ENCODE measurements around the gene LYAR. TPM values are rescaled to one million over a fixed set of nuclear protein-coding genes. Genes with fewer than 3 reads are reported as not detected.

The LYAR gene
- total and polyA plus RNA-seq, 2 of the 13 experiments (the other 11 are each of a cell fraction or from before 2014, with no cell fraction given), result 7.8 to 94.2 TPM

DNA sequence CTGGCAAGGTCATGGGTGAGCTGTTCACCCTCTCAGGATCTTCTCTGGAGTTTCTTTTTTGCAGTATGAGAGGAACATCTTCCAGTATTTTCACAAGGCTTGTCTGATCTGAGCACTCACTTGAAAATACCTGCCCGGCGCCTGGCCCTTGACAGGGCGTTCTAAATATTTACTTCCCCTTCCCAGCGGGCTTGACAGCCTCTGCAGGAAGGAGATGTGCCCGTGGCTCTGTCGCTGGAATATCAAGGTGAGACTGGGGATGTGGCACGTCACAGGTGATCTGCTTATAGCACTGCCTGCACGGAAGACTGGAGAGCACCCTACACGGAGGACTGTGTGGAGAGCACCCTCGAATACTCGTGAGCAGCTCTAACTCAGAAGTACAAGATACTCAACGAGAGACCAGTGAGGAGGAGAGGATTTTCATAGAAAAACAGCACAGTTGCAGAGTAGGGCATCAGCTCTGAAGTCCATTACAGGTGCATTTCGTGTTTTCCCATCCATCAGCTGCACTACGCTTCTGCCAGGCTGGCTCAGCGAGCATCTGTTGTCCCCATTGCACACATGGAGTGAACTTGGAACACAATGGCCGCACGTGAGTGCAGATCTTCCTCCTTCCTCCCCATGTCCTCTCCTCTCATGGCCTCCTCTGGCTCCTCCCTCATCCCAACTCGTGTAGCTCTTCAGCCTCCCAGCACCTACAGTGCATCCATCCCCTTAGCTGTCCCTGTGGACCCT, 32.2 kb upstream of the LYAR start:
- intact Hi-C loops (cut with micrococcal nuclease; ENCODE audit: unreplicated experiment), result no loop called here
- no peak for DNase-seq (ENCODE audit: low spot score)
- no peaks in the 10 kb centered on the region for H4K20me1 ChIP-seq (ENCODE audit: insufficient read depth, low read length)
- H3K4me1 ChIP-seq (ENCODE audit: insufficient read depth, low read length), result peaks cover 25% of the 10 kb centered on the region
- no peaks in the 10 kb centered on the region for H3K27me3 ChIP-seq (ENCODE audit: control insufficient read depth in 1 of 2, insufficient read depth in 2 of 2, low read length in 2 of 2)
- TF ChIP-seq, protein P1, sequence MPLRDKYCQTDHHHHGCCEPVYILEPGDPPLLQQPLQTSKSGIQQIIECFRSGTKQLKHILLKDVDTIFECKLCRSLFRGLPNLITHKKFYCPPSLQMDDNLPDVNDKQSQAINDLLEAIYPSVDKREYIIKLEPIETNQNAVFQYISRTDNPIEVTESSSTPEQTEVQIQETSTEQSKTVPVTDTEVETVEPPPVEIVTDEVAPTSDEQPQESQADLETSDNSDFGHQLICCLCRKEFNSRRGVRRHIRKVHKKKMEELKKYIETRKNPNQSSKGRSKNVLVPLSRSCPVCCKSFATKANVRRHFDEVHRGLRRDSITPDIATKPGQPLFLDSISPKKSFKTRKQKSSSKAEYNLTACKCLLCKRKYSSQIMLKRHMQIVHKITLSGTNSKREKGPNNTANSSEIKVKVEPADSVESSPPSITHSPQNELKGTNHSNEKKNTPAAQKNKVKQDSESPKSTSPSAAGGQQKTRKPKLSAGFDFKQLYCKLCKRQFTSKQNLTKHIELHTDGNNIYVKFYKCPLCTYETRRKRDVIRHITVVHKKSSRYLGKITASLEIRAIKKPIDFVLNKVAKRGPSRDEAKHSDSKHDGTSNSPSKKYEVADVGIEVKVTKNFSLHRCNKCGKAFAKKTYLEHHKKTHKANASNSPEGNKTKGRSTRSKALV (CRISPR knock-in tag; IDR thresholded peaks at IDR 0.05), result no peak
- TF ChIP-seq ZNF263 (CRISPR knock-in tag; IDR thresholded peaks at IDR 0.05), result 0 out of 2 replicates have a peak, but pooled peaks have one; percentile 14
- no peak for FAIRE-seq
- H3K79me2 ChIP-seq (ENCODE audit: insufficient read depth, low read length), result no peaks in the 10 kb centered on the region
- H3K9me3 ChIP-seq (ENCODE audit: low read length), result no peaks in the 10 kb centered on the region
- in situ Hi-C loops (cut with HindIII; ENCODE audit: extremely low pct_ligation_motif_present, low pct_unique_long_range_greater_than_20kb), result no loop called here
- H3K27ac ChIP-seq (ENCODE audit: extremely low read length, insufficient read depth, low read length), result no peak overlapping the region
- ATAC-seq, result no peak
- ChIA-PET POLR2A (no interaction called here), CTCF (ENCODE audit: low intra/inter-chr PET ratio, low total read pairs) (no interaction called here)
- WGBS (ENCODE audit: low lambda C conversion rate), result 91% methylated on average over 18 of the region's 18 CpGs
- H2AFZ ChIP-seq (ENCODE audit: low read length), result no peak overlapping the region
- peaks cover 11 to 21% of the 10 kb centered on the region in 2 experiments; a peak in 4 of 5 replicates for H3K36me3 ChIP-seq (replicated peaks in 1 of 2; ENCODE audit: control insufficient read depth in 1 of 2, insufficient read depth in 2 of 2, low read length in 2 of 2)
- H3K9ac ChIP-seq (ENCODE audit: insufficient read depth, low read depth, low read length), result no peak overlapping the region
- no TSS peak for BruUV-seq (replicated peaks)
- H3K4me3 ChIP-seq (replicated peaks in 1 of 3; ENCODE audit: insufficient read depth in 1 of 3, low read depth in 2 of 3, low read length in 3 of 3), result no peak overlapping the region
- no peak overlapping the region for H3K4me2 ChIP-seq (ENCODE audit: low read depth, low read length)

DNA sequence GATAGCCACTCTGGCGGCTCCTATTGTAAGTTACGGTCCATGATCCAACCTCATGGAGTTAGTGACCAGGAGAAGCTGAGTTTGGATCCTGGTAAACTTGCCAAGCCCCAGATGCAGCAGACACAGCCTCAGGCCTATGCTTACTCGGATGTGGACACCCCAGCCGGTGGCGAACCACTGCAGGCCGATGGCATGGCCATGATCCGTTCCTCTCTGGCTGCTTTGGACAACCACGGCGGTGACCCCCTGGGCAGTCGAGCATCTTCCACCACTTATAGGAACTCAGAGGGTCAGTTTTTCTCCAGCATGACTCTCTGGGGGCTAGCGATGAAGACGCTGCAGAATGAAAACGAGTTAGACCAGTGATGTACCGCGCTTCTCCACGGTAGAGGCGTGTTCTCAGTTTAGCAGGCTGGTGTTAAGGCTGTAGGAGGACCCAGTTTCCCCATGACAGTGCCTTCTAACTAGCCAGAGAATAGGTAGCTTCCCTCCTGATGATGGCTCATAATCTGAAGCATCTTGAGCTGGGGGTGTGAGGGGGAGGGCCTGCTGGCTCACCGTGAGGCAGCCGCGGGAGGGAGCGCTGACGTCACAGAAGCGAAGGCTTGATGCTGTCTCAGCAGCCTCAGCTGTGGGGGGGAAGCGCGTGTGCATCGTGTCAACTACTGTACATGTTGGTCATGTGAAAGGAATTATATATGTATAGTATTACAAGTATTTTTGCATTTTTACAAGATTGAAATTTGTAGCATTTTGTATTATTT, 31.2 kb upstream of the LYAR start:
- ChIA-PET CTCF (ENCODE audit: low intra/inter-chr PET ratio, low total read pairs) (no interaction called here), POLR2A (no interaction called here)
- Histone ChIP-seq H3K36me3 (replicated peaks in 1 of 2; ENCODE audit: control insufficient read depth in 1 of 2, insufficient read depth in 2 of 2, low read length in 2 of 2) (peaks cover 11 to 24% of the 10 kb centered on the region in 2 experiments; a peak in 4 of 5 replicates), H3K27me3 (ENCODE audit: control insufficient read depth in 1 of 2, insufficient read depth in 2 of 2, low read length in 2 of 2) (no peaks in the 10 kb centered on the region), H3K4me1 (ENCODE audit: insufficient read depth, low read length) (peaks cover 24% of the 10 kb centered on the region), H3K4me2 (ENCODE audit: low read depth, low read length) (no peak overlapping the region), H3K79me2 (ENCODE audit: insufficient read depth, low read length) (no peaks in the 10 kb centered on the region), H3K9ac (ENCODE audit: insufficient read depth, low read depth, low read length) (no peak overlapping the region), H2AFZ (ENCODE audit: low read length) (no peak overlapping the region), H3K27ac (ENCODE audit: extremely low read length, insufficient read depth, low read length) (no peak overlapping the region), H3K9me3 (ENCODE audit: low read length) (no peaks in the 10 kb centered on the region), H3K4me3 (replicated peaks in 1 of 3; ENCODE audit: insufficient read depth in 1 of 3, low read depth in 2 of 3, low read length in 3 of 3) (no peak overlapping the region), H4K20me1 (ENCODE audit: insufficient read depth, low read length) (no peaks in the 10 kb centered on the region)
- ATAC-seq (no peak), FAIRE-seq (no peak), DNase-seq (ENCODE audit: low spot score) (no peak)
- BruUV-seq (replicated peaks), result no TSS peak
- in situ Hi-C loops (cut with HindIII; ENCODE audit: extremely low pct_ligation_motif_present, low pct_unique_long_range_greater_than_20kb), result no loop called here
- WGBS (ENCODE audit: low lambda C conversion rate), result 94% methylated on average over 18 of the region's 26 CpGs
- intact Hi-C loops (cut with micrococcal nuclease; ENCODE audit: unreplicated experiment), result no loop called here
- TF ChIP-seq SYNCRIP (IDR thresholded peaks at IDR 0.05; ENCODE audit: insufficient read depth, low read depth, low read length) (no peak), KLF6 (CRISPR knock-in tag; IDR thresholded peaks at IDR 0.05) (no peak), KDM5B (CRISPR knock-in tag; IDR thresholded peaks at IDR 0.05; ENCODE audit: borderline replicate concordance) (no peak), LCORL (IDR thresholded peaks at IDR 0.05) (no peak), LCORL (CRISPR knock-in tag; IDR thresholded peaks at IDR 0.05) (no peak), ZNF446 (CRISPR knock-in tag; IDR thresholded peaks at IDR 0.05) (no peak)
- TF ChIP-seq, protein P2, sequence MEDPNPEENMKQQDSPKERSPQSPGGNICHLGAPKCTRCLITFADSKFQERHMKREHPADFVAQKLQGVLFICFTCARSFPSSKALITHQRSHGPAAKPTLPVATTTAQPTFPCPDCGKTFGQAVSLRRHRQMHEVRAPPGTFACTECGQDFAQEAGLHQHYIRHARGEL (CRISPR knock-in tag; IDR thresholded peaks at IDR 0.05), result no peak
- TF ChIP-seq, protein P3, sequence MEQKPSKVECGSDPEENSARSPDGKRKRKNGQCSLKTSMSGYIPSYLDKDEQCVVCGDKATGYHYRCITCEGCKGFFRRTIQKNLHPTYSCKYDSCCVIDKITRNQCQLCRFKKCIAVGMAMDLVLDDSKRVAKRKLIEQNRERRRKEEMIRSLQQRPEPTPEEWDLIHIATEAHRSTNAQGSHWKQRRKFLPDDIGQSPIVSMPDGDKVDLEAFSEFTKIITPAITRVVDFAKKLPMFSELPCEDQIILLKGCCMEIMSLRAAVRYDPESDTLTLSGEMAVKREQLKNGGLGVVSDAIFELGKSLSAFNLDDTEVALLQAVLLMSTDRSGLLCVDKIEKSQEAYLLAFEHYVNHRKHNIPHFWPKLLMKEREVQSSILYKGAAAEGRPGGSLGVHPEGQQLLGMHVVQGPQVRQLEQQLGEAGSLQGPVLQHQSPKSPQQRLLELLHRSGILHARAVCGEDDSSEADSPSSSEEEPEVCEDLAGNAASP (CRISPR knock-in tag; IDR thresholded peaks at IDR 0.05; ENCODE audit: borderline replicate concordance), result no peak

Measured in HepG2 (cell line).